Natural killer cell (primary cell): ENCODE measurements around the gene CUTC. TPM values are rescaled to one million over a fixed set of nuclear protein-coding genes. Genes with fewer than 3 reads are reported as not detected.

Experiments
- ATAC-seq, 3 donors: fragments of 150-1000 bp in 2 of 3; fragments of 200-7000 bp in 1 of 3; cut with Tn5 transposase; 1 replicate in 1 of 3; 2 replicates in 2 of 3; pipeline ENCODE4 v1.10.0; 2021; ENCODE audit warnings: mild to moderate bottlenecking in 2 of 3, moderate library complexity in 2 of 3
- DNase-seq, 2 donors: peaks; one replicate each; pipeline versions ENCODE4 v3.0.0 to v3.0.0-alpha.2; 2013 to 2021; ENCODE audit warnings: mixed read lengths in 1 of 2
- H3K27ac ChIP-seq: one replicate; pipeline ENCODE4 v1.5.1; 2013; ENCODE audit warnings: mild to moderate bottlenecking, low read length
- H3K27me3 ChIP-seq: one replicate; pipeline ENCODE4 v1.6.1; 2013; ENCODE audit warnings: low read length; ENCODE audit not compliant: control insufficient read depth, insufficient read depth
- H3K36me3 ChIP-seq: one replicate; pipeline ENCODE4 v1.6.1; 2013; ENCODE audit warnings: low read length; ENCODE audit not compliant: control insufficient read depth, insufficient read depth
- H3K4me1 ChIP-seq: one replicate; pipeline ENCODE4 v1.6.1; 2013; ENCODE audit warnings: low read length; ENCODE audit not compliant: control insufficient read depth, insufficient read depth
- H3K4me3 ChIP-seq: one replicate; pipeline ENCODE4 v1.5.1; 2013; ENCODE audit warnings: low read length
- H3K9me3 ChIP-seq: one replicate; pipeline ENCODE4 v1.6.1; 2013; ENCODE audit warnings: low read length; ENCODE audit not compliant: control insufficient read depth, insufficient read depth
- H3K27ac Mint-ChIP-seq, 2 donors: one replicate each; pipeline ENCODE4 v1.8.0; 2022; ENCODE audit warnings: mild to moderate bottlenecking in 2 of 2, mixed read lengths in 2 of 2, moderate library complexity in 1 of 2
- H3K27me3 Mint-ChIP-seq, 2 donors: one replicate each; pipeline ENCODE4 v1.8.0; 2022; ENCODE audit warnings: low read depth in 2 of 2, mixed read lengths in 2 of 2
- H3K36me3 Mint-ChIP-seq: one replicate; pipeline ENCODE4 v1.8.0; 2022; ENCODE audit warnings: mixed read lengths
- H3K4me1 Mint-ChIP-seq, 2 donors: one replicate each; pipeline ENCODE4 v1.8.0; 2022; ENCODE audit warnings: mixed read lengths in 2 of 2
- H3K4me3 Mint-ChIP-seq: one replicate; pipeline ENCODE4 v1.8.0; 2022; ENCODE audit warnings: mild to moderate bottlenecking, moderate library complexity, mixed read lengths
- H3K9me3 Mint-ChIP-seq, 2 donors: one replicate each; pipeline ENCODE4 v1.8.0; 2022; ENCODE audit warnings: mixed read lengths in 2 of 2
- CTCF ChIP-seq: fragments of 200-600 bp; IDR thresholded peaks from one replicate; pipeline ENCODE4 v1.8.0; 2022; ENCODE audit warnings: antibody characterized with exemption
- WGBS: methylation state at CpG from one replicate; pipeline ENCODE4 v1.1.7; 2013; ENCODE audit warnings: missing lambda C conversion rate; ENCODE audit not compliant: insufficient coverage; 5-methylcytosine and 5-hydroxymethylcytosine counted together
- intact Hi-C: fragments of 100-400 bp; cut with micrococcal nuclease; formaldehyde crosslinking; loops from one replicate; pipeline ENCODE4 v1.14.2; 2022
- total RNA-seq, 4 donors: library from RNA; stranded (reverse); fragments of 120-200 nt in 1 of 4; gene quantifications; one replicate each; pipeline versions ENCODE4 v1.2.3 to v1.2.4, GENCODE V29; 2013 to 2022

CUTC gene
- 10 to 100 TPM; 21.4 to 28.1 (median 23.5) TPM for total RNA-seq
- 38.3 TPM for total RNA-seq (2013)

- peaks cover 6% of the 10 kb centered on the region for H3K36me3 Mint-ChIP-seq
- H3K9me3 ChIP-seq: no peaks in the 10 kb centered on the region
- peak within 1 kb of the TSS; percentile 67 for H3K4me3 ChIP-seq
- DNase-seq (peak; percentile 93 to 98), ATAC-seq (peak; percentile 93 to 96 (median 94))
- intact Hi-C loops: loop anchor here (1.0 to 2.0 kb wide), 2 partner anchors 73 to 112 kb away; partner anchors contain the start of genes ENTPD7 and SLC25A28
- H3K27me3 Mint-ChIP-seq: no peaks in the 10 kb centered on the region
- H3K4me3 Mint-ChIP-seq: peak within 1 kb of the TSS; percentile 100
- under 1% methylated on average over 73 of the region's 73 CpGs for WGBS
- H3K36me3 ChIP-seq: peaks cover 15% of the 10 kb centered on the region
- peak; percentile 31 for TF ChIP-seq CTCF
- H3K27ac Mint-ChIP-seq: peak within 1 kb of the TSS; percentile 98 to 100
- H3K27me3 ChIP-seq: no peaks in the 10 kb centered on the region
- peak within 1 kb of the TSS; percentile 70 for H3K27ac ChIP-seq
- peaks cover 20% of the 10 kb centered on the region for H3K4me1 ChIP-seq
- peaks cover 27 to 42% of the 10 kb centered on the region in 2 donors for H3K4me1 Mint-ChIP-seq
- no peaks in the 10 kb centered on the region for H3K9me3 Mint-ChIP-seq
Observed at GRCh38 chr10:99732033-99732842, at the start of gene CUTC, which contains the start of gene COX15. Gene CUTC, plus strand, starts transcription at chr10:99732234. Its CDS starts 115 bp downstream, at chr10:99732349. Gene COX15, minus strand, starts transcription at chr10:99732127. Its CDS starts 78 bp downstream, at chr10:99732049.

GRCh38 chr10:99682752-99683151, 49.3 kb upstream of the CUTC start:
- Mint-ChIP-seq H3K9me3 (no peaks in the 10 kb centered on the region), H3K27ac (no peak overlapping the region), H3K4me3 (no peak overlapping the region), H3K36me3 (no peaks in the 10 kb centered on the region), H3K4me1 (no peaks in the 10 kb centered on the region), H3K27me3 (no peaks in the 10 kb centered on the region)
- intact Hi-C loops: no loop called here
- H3K4me3 ChIP-seq: no peak overlapping the region
- peaks cover 10% of the 10 kb centered on the region for H3K36me3 ChIP-seq
- ATAC-seq (no peak), DNase-seq (peak in 1 of 2 donors; percentile 11)
- WGBS: no CpG with 5 or more reads among the region's 1 CpG
- no peaks in the 10 kb centered on the region for H3K4me1 ChIP-seq
- no peak overlapping the region for H3K27ac ChIP-seq
- H3K27me3 ChIP-seq: no peaks in the 10 kb centered on the region
- no peaks in the 10 kb centered on the region for H3K9me3 ChIP-seq
- TF ChIP-seq CTCF: no peak

- Histone ChIP-seq H3K27me3 (no peaks in the 10 kb centered on the region), H3K36me3 (peaks cover 4% of the 10 kb centered on the region), H3K4me1 (no peaks in the 10 kb centered on the region), H3K27ac (no peak overlapping the region), H3K4me3 (no peak overlapping the region), H3K9me3 (no peaks in the 10 kb centered on the region)
- H3K4me3 Mint-ChIP-seq: no peak overlapping the region
- TF ChIP-seq CTCF: no peak
- no peak overlapping the region for H3K27ac Mint-ChIP-seq
- DNase-seq: no peak
- no peaks in the 10 kb centered on the region for H3K9me3 Mint-ChIP-seq
- peak in 1 of 3 donors; percentile 46 for ATAC-seq
- intact Hi-C loops: no loop called here
- H3K36me3 Mint-ChIP-seq: no peaks in the 10 kb centered on the region
- no peaks in the 10 kb centered on the region for H3K27me3 Mint-ChIP-seq
- H3K4me1 Mint-ChIP-seq: no peaks in the 10 kb centered on the region
- WGBS: 26% methylated on average over 1 of the region's 2 CpGs
Observed at GRCh38 chr10:99685597-99685967, 46.5 kb upstream of the CUTC start.
